GM10248 (cell line): ENCODE data around the gene PPFIA1.
A peak's percentile ranks its signal among the peaks of the same experiment; 100 is the strongest.

Experiments
- CTCF ChIA-PET: fragments of 300-600 bp; sonication (Branson Sonifier 250); formaldehyde crosslinking; extraction: SDS; loops from one replicate; lab custom pipeline; 2021; ENCODE audit warnings: antibody characterized with exemption; lab: Yijun Ruan, JAX
- POLR2A ChIA-PET: fragments of 350-650 bp; sonication (Branson Sonifier 250); formaldehyde crosslinking; extraction: SDS; loops from one replicate; lab custom pipeline; 2020; ENCODE audit warnings: antibody characterized with exemption; lab: Yijun Ruan, JAX
- DNase-seq: peaks from one replicate; pipeline ENCODE4 v3.0.0; 2012; ENCODE audit errors: extremely low spot score
- CTCF ChIP-seq: IDR thresholded peaks from 2 replicates; pipeline ENCODE4 v1.5.1; 2012; ENCODE audit warnings: mild to moderate bottlenecking, low read depth; ENCODE audit errors: extremely low read depth, missing control alignments, control extremely low read depth

PPFIA1 gene

GRCh38 chr11:70419307-70420007, 149.0 kb downstream of the PPFIA1 start:
- POLR2A ChIA-PET, result no interaction called here
- CTCF ChIA-PET, result interaction anchor here (1.4 kb wide), 1 partner anchor 10 kb away, joined by 3 read pairs; no protein-coding TSS in a partner anchor

GRCh38 chr11:70420008-70420464, 149.5 kb downstream of the PPFIA1 start:
- no peak for DNase-seq
- ChIA-PET CTCF (no interaction called here), POLR2A (no interaction called here)
- no peak for TF ChIP-seq CTCF

More at GRCh38 chr11:70419307-70420007, 149.0 kb downstream of the PPFIA1 start:
- TF ChIP-seq CTCF, result no peak
- DNase-seq, result no peak

GRCh38 chr11:70420496-70420895, 150.0 kb downstream of the PPFIA1 start:
- DNase-seq, result no peak
- no peak for TF ChIP-seq CTCF
- ChIA-PET CTCF (interaction anchor here (1.0 kb wide), 1 partner anchor 19 kb away, joined by 4 read pairs; no protein-coding TSS in a partner anchor), POLR2A (no interaction called here)

DNA sequence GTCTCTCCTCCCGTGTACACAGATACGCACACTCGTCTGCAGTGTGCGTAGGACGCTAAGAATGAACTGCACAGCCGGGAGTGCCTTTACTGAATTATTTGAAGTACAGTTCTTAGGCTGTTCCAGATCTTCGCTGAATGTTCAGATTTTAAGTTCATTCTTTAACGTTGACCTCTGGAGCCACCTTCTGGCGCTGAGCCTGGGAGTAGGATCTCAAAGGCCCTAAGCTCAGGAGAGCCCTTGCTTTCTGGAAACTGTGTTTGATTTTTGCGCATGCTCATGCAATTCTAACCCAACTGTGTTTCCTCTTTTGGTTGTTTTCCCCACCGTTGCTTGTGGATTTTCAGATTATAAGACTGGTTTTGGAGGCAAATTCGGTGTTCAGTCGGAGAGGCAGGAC, 150.6 kb downstream of the PPFIA1 start:
- POLR2A ChIA-PET, result no interaction called here
- CTCF ChIA-PET, result interaction anchor here (1.0 kb wide), 1 partner anchor 20 kb away, joined by 4 read pairs; no protein-coding TSS in a partner anchor
- TF ChIP-seq CTCF, result no peak
- DNase-seq, result no peak

DNA sequence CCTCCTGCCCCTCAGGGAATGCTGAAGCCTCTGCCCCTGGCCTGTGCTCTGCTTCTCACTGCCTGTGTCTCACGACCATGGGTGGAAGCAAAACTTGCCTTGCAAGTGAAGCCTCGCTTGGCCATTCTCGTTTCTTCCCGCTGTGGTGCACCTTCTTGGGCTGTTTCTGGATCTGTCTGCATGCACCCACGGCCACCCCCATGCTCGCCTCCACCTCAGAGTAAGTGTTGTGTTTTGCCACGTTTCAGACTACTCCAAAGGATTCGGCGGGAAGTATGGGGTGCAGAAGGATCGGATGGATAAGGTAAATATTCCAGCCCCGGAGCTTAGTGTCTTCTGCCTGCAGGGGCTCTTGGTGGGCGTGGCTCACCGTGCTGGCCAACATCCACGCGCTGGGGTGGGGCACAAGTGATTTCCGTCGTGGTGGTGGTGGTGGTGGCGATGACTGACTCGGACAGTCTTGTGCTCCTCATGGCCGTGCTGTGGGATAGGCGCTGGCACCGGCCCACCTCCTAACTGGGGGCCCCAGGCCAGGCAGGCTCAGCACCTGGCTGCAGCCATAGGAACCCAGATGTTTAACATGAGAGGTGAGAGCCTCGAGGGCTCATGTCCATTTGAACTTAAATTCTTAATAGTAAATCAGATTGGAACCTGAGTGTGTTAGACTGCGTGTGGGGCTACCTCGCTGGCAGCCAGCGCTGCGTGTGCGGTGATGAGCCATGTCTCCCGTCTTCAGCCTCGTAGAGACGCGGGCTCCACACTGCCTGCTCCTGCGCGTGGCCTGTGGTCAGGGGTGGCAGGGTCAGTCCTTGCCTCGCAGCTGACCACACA, 152.4 kb downstream of the PPFIA1 start:
- ChIA-PET CTCF (no interaction called here), POLR2A (interaction anchor here (0.6 kb wide), 1 partner anchor 122 kb away, joined by 4 read pairs; no protein-coding TSS in a partner anchor)
- DNase-seq, result no peak
- no peak for TF ChIP-seq CTCF

DNA sequence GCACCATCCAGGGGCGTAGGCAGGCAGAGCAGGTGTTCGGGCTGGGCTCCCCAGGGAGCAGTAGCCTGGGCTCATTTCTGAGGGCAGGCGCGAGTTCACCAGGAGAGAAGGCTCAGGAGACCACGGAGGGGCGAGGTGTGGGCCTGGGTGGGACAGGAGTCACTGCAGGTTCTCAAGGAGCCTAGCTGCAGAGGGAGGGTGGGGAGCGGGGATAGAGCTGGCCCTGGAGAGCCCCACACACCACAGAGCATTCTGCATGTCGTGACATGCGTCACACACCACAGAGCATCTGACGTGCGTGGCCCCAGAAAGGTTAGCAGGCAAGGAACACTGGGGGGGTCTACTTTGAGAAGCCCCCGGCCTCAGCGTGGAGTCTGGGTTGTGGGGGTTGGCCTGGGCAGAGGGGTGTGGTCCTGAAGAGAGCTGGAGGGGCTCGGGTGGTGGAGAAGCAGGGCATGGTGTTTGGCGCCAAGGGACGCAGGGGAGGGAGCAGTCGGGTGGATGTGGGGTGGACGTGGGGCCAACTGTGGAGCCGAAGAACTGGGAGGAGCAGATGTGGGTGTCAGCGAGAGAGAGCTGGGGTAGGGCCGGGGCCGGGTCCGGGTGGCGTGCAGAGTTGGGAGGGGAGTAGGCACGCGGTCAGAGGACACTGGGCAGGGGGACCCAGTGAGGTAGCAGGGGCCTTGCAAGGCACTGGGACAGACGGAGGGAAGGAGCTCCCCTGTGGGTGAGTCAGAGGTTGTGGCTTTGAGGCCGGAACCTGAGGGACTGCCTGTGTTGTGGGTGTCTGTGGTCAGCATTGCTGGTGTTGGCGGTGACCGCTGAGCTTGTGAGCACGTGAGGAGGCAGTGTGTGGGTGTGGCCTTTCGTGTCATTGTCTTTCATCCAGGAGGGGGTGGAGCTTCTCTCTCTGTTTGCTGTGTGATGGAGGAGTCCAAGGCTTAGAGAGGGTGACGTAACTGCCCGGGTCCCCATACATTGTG, 153.3 kb downstream of the PPFIA1 start:
- POLR2A ChIA-PET, result interaction anchor here (0.5 kb wide), 1 partner anchor 982 kb away, joined by 3 read pairs; no protein-coding TSS in a partner anchor
- CTCF ChIA-PET, result no interaction called here
- DNase-seq, result peak; percentile 81
- TF ChIP-seq CTCF, result no peak
